Activated CD8-positive, alpha-beta memory T cell treated with anti-CD3 and anti-CD28 coated beads, Interleukin-2, amount 50 U/mL, for 24 hours (primary cell): ENCODE results near the gene BRAF.
A peak's percentile ranks its signal among the peaks of the same experiment; 100 is the strongest.
"Not testable (repeated sequence)": the region's sequence is repeated elsewhere in the genome, so short reads cannot be mapped to it uniquely, and the experiment has no call there.

ENCODE experiments used
- DNase-seq: peaks from one replicate; pipeline ENCODE4 v3.0.0-alpha.2; 2020; ENCODE audit errors: extremely low read depth

BRAF gene

DNA sequence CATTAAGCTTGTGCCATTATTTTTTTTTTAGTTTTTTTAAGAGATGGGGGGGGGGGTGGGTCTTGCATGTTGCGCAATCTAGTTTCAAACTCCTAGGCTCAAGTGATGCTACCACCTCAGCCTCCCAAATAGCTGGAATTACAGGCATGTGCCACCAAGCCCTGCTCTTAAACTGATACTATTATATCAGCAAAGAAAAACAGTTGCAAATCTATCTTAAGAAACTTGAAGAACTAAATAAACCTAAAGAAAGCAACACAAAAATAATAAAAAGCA, 47.5 kb downstream of the BRAF start:
- no peak for DNase-seq

DNA sequence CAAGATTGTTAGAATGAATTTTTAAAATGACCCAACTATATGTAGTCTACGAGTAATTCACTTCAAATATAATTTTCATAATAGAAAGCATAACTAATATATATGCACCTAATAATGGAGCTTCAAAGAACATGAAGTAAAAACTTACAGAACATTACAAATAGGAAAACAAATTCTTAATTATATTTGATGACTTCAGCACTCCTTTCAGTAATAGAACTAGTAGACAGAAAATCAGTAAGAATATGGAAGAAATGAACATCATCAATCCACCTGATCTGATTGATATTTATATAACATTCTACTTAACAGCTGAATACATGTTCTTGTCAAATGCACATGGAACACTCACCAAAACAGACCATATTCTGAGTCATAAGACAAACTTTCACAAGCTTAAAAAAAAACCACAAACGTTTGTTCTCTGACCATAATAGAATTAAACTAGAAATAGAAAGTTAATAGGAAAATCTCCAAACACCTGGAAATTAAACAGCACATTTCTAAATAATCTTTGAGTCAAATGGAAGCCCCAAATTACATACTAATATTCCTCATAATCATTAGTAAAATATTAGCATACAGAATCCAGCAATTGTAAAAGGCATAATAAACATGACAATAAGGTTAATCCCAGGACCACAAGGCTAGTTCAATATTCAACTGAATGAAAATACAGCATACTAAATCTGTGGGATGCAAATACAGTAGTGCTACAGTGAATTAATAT, 48.0 kb downstream of the BRAF start:
- DNase-seq = no peak

DNA sequence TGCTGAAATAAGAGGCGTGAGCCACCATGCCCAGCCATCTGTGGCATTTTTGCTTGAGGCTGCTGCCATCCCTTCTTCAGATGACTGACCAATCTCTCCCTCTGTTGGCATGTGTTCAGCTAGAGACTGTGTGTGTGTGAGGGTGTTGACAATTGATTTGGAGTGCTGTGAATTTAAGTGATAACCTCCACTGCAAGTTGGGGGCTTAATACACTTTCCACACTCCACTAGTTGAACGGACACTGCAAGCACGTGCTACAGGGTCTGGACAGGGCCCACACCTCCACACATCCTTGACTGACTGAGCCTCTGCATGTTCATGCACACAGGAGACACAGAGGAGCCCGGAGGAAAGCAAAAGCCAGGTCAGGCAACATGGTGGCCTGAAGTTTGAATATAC, 51.3 kb downstream of the BRAF start:
- DNase-seq = no peak

DNA sequence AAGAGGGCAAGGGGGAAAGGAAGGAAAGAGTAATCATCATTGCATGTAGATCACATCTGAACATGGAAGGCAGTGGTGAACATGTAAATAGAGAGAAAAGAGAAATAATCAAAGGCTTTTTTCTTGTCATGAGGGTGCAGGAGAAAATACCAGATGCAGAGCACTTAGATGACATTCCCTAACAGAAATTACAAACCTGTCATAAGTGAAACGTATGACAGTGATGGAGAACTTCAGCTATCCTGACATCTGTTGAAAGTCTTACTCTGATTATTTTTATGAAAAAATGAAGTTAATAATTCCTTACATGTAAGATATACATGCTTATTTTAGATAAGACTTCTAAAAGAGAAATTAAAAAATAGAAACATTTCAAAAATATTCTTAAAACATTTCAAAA, 54.7 kb downstream of the BRAF start:
- no peak for DNase-seq

DNA sequence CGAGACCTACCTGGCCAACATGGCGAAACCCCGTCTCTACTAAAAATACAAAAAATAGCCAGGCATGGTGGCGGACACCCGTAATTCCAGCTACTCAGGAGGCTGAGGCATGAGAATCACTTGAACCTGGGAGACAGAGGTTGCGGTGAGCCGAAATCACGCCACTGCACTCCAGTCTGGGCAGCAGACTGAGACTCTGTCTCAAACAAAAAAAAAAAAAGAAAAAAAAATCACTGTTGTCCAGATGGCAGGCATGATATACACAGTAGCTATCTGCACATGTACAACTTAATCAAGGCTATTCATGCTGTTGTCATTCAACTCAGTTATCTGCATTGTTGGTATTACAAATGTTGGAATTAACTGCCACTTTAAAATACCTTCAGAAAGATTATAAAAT, 55.3 kb downstream of the BRAF start:
- no peak for DNase-seq

DNA sequence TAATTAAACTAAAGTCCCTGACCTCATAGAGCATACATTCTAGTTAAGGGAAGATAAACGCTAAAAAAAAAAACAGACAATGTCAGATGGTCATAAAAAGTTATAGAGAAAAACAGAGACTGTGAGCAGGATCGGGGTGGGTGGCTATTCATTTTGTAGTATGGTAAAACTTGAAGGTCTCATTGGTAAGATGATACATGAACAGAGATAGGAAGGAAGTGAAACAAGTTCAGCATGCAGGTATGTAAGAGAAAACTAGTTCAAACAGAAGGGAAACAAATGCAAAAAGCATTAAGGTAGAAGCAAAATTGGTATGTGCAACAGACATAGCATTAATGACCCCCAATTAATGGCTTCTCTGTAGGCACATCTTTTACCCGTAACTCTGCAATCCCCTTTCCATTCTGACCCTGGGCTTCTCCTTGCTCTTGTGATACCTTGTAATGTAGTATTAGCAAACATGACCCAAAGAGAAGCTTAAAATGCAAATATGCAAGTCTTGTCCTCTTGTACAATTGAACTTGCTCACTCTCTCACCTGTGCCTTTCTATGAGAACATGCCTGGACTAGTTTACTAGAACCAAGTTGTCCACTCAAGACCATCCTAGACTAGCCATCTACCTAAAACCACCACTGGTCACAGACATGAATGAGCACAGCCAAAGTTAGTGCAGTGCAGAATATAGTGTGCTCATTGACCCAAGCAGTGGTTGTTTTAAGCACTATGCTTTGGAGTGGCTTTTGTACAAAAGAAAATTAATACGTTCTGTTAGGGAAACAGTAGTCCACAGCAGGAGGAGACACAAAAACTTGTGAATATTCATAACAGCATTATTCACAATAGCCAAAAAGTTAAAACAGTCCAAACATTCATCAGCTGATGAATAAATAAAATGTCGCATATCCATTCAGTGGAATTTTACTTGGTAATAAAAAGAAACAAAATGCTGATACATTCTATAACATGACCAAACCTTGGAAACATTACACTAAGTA, 57.0 kb downstream of the BRAF start:
- no peak for DNase-seq

DNA sequence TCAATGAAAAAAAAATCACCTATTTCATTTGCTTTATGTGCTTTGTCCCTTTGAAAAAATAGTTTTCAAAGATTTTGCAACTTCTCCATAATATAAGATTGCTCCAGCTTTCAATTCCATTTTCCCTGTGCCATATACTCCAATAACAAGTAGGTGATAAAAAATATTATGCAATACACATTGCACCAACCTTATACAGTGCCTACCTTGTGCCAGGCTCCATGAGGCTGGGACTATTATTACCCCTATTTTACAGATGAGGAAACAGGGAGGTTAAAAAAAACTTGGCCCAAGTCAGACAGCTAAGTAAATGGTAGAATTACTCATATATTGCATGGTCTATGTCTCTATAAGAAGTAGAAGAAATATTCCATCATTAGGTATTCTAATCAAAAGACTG, 57.8 kb downstream of the BRAF start:
- DNase-seq = no peak

DNA sequence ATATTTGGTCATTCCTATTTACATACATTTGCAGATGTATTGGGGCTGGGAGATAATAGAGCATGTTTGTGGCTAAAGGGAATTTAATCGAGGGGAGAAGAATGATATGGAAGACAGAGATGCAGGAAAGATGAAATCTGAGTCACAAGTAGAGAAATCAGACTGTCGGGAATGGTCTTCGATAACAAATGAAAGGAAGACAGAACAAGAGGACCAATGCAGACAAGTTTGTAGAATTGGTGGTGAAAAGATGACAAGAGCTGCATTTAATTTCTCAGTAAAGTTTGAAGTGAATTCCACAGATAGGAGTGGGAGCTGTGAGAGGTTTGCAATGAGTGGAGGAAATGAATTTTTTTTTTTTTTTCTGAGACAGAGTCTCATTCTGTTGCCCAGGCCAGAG, 60.0 kb downstream of the BRAF start:
- no peak for DNase-seq

DNA sequence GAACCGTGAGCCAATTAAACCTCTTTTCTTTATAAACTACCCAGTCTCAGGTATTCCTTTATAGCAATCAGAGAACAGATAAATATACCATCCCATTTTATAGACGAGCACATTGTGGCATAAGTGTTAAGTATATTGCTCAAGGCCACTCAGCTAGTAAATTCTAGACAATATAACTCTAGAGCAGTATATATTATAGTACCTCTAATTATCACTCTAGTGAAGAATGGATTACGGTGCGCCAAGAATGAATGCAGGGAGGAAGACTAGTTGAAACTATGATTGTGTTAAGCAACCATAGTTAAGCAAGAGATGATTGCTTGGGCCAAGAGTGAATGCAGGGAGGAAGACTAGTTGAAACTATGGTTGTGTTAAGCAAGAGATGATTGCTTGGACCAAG, 60.9 kb downstream of the BRAF start:
- no peak for DNase-seq

DNA sequence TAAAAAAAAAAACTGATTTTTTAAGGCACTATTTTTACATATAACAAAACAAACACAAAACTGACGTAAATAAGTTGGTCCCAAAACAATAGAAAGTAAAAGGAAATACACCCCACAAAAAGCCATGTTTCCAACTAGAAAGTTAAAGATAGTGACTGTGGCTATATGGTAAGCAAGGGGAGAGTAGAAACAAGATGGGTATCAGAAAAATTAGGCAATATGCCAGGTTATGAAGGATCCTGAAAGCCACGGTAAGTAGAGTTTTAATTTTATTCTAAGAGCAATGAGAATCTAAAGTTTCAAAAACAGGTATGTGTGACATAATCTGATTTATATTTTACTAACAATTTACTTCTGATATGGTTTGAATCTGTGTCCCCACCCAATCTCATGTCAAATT, 61.5 kb downstream of the BRAF start:
- DNase-seq = no peak

DNA sequence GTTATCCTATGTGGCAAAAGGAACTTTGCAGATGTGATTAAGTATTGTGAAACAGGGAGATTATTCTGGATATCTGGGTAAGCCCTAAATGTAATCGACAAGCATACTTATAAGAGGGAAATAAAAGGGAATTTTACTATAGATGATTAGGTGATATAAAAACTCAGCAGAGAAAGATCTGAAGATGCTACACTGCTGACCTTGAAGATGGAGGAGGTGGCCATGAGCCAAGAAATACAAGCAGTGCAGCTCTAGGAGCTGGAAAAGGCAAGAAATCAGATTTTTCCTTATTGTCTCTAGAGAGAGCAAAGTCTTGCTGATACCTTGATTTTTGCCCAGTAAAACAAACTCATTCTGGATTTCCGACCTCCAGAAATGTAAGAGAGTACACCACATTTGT, 67.7 kb downstream of the BRAF start:
- no peak for DNase-seq

DNA sequence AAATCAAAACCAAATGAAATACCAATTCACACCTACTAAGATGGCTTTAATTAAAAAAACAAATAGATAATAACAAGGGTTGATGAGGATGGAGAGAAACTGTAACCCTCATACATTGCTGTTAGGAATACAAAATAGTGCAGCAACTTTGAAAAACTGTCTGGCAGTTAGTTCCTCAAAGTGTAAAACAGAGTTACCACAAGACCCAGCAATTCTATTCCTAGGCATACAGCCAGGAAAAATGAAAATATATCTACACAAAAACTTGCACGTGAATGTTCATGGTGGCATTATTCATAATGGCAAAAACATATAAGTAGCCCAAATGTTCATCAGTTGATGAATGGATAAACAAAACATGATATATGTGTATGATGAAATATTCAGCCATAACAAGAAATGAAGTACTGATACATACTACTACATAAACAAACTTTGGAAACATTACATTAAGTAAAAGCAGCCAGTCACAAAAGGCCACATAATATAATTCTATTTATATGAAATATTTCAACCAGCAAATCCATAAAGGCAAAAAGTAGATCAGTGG, 83.5 kb downstream of the BRAF start:
- DNase-seq = no peak

DNA sequence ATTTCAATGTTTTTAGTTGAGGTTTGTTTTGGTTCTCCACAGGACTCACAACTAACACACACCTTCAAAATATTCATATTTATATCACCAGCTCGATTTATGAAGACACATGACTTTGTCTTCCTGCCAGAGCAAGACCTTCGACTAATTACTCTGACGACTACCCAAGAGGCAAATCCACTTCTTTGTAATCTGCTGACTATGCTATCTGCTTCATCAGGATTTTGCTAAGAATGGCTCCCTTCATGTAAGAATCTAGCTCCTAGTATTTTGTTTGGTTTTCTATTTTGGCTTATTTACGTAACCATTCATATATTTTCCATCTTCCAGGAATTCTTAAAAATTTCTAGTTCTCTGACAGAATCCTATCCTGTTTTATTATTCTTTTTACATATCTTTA, 93.0 kb downstream of the BRAF start:
- no peak for DNase-seq

DNA sequence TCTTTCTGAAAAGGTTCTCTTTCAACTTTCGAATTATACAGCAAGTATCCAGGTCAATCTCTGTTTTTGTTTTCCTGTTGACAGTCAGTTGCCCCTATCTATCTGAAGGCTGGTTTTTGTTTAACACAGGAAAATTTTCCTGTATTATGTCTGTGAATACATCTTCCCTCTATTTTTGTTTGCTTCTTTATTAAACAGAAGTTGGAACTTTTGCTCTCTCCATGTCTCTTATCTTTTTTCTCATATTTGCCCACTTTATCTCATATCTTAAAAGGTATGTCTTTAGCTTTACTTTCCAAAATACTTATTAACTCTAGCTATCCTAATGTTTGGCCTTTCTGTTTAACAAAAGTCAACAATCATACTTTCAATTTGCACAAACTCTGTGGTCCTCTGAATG, 95.0 kb downstream of the BRAF start:
- no peak for DNase-seq

DNA sequence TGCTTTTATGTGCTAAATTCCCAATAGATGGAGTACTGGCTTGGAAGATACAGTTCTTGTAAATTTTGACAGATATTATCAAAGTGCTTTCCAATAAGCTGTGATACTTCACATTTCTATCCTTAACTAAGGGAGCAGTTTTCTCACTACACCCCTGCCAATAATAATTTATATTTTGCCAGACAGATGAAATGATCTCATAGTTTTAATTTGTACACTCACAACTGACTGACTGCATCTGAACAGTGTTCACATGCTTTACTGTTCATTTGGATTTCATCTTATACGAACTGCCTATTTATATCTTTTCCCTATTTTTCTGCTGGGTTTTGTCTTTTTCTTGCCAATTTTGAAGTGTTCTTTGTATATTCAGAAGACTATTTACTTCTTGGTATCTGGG, 96.0 kb downstream of the BRAF start:
- DNase-seq = no peak

DNA sequence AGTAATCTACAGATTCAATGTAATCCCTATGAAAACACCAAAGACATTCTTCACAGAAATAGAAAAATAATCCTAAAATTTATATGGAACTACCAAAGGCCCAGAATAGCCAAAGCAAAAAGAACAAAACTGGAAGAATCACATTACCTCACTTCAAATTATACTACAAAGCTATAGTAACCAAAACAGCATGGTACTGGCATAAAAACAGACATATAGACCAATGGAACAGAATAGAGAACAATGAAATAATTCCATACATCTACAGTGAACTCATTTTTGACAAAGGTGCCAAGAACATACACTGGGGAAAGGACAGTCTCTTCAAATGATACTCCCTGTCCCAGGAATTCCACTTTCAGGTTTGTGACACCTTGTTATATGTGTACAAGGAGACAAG, 107.3 kb downstream of the BRAF start:
- not testable (repeated sequence) for DNase-seq

DNA sequence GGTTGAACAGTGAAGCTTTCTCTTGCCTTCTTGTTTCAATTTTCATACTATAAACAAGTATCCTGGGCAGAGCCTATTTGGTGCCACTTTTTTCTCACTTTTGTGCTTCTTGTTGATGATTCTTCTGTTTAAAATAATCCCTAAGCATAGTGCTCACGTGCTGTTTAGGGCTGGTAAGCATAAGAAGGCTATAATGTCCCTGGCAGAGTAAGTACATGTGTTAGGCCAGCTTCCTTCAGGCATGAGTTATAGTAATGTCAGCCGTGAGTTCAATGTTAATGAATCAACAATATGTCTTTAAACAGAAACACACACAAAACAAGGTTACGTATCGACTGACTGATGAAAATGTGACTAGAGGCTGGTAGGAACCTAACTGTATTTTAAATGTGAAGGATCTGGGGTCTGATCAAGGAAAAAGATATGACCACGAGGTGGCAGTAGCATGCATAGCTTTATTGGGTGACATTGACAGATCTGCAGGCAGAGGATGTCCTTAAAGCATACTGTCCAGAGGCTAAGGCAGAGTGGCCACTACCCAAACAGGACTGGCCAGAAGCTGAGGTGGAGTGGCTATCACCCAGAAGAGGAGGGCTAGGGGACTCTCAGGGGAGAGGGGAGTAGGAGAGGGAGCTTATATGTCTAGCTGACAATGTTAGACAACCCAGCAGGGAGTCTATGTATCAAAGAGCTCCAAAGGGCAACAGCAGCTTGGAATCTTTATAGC, 113.7 kb downstream of the BRAF start:
- peak; percentile 18 for DNase-seq

DNA sequence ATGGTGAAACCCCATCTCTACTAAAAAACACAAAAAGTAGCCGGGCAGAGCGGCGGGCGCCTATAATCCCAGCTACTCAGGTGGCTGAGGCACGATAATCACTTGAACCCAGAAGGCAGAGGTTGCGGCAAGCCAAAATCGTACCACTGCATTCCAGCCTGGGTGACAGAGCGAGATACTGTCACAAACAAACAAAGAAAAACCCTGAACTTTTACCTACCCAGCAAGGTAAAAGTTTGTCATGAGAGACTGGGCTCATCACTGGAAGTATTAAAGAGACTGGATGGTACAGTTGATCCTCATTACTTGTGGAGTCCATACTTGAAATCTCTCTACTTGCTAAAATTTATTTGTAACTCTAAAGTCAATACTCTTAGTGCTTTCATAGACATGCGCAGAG, 114.3 kb downstream of the BRAF start:
- no peak for DNase-seq

DNA sequence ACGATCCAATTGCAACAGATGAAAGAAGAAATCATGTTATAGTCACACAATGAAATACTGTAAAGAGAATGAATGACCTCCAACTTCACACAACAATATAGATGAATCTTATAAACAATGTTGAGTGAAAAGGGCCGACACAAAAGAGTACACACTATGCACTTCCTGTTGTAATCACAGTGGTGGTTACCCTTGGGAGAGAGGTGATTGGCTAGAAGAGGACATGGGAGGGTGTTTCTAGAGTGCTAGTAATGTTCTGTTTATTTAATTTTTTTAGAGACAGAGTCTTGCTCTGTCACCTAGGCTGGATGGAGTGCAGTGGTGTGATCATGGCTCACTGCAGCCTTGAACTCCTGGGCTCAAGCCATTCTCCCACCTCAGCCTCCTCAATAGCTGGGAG, 145.8 kb downstream of the BRAF start:
- no peak for DNase-seq

DNA sequence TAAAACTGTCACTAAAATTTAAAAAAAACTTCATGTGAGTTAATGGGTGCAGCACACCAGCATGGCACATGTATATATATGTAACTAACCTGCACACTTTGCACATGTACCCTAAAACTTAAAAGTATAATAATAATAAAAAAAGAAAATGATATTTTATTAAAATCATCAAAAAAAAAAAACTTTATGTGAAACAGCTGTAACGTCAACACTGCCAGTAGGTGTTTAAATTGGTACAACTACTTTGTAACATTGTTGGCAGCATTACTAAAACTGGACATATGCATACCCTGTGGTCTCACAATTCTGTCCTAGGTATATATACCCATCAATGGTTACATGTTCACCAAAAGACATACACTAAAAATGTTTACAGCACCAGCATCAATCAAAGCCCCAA, 146.2 kb downstream of the BRAF start:
- no peak for DNase-seq

DNA sequence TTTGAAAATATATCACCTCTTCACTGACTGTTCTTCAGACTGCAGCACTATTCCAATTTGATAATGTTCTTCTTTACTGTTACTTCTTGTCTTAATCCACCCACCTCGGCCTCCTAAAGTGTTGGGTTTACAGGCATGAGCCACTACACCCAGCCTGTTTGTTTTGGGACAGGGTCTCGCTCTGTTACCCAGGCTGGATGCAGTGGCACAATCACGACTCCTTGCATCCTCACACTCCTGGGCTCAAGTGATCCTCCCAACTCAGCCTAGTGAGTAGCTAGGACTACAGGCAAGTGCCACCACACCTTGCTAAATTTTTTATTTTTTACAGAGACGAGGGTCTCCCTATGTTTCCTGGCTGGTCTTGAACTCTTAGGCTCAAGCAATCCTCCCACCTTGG, 150.4 kb downstream of the BRAF start:
- DNase-seq = no peak

DNA sequence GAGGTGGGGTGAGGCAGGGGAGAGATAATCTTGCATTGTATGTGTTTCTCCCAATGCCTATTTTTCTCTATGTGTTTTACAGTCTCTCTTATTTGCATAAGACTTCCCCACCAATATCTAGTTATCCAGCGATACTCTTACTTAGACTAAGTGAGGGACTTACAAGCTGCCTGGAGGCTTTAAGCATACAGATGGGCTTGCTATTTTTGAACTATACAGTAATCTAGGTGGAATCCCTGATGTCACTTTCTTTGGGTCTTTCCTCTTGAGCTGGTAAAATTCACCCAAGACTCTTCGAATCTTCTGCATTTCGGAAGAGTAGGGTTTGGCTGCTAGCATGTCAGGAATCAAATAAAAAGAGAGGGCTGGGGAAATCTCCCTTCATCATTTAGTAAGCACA, 151.6 kb downstream of the BRAF start:
- DNase-seq = no peak

DNA sequence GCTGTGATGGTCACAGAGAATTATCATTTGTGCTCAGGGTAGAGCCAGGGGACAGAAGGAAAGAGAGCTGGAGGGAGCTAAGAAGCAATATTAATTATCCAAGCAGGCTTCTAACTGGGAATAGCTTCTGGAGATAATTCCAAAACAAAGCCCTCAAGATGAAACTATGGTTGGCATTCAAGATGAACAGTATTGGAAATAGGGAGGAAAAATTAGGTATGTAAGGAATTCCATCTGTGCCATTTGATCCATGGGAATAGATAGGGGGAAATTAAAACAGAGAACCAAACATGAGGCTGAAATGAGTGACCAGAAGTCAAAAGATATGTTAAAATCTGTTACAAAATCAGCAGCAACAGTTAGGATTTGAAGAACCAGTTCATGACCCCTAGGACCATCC, 152.9 kb downstream of the BRAF start:
- DNase-seq = no peak
